Neural cell (in vitro differentiated cells): ENCODE results near the gene PKP3. TPM values are rescaled to one million over a fixed set of nuclear protein-coding genes. Genes with fewer than 3 reads are reported as not detected.

Experiments
- H2AFZ ChIP-seq: fragments of 200-600, 300-800 bp; sonication (generic), shearing (Covaris generic); 2 replicates; pipeline ENCODE4 v1.6.0; 2014; ENCODE audit warnings: low read depth, mild to moderate bottlenecking, antibody characterized with exemption, low read length, moderate library complexity
- H3F3A ChIP-seq: fragments of 200-600 bp; shearing (Covaris generic); 2 replicates; pipeline ENCODE4 v1.6.1; 2016; ENCODE audit warnings: mild to moderate bottlenecking, moderate library complexity, mixed read lengths, antibody characterized with exemption, low read length; ENCODE audit not compliant: insufficient read depth, poor library complexity, severe bottlenecking
- H3K27ac ChIP-seq: fragments of 200-600, 300-800 bp; sonication (generic), shearing (Covaris generic); 2 replicates; pipeline ENCODE4 v1.5.1; 2014; ENCODE audit warnings: mild to moderate bottlenecking, low read length, moderate library complexity
- H3K27me3 ChIP-seq: fragments of 300-800, 200-600 bp; sonication (generic), shearing (Covaris generic); 2 replicates; pipeline ENCODE4 v1.6.0; 2014; ENCODE audit warnings: mild to moderate bottlenecking, low read depth, low read length, moderate library complexity; ENCODE audit not compliant: insufficient read depth
- H3K36me3 ChIP-seq: fragments of 300-800, 200-600 bp; sonication (generic), shearing (Covaris generic); 2 replicates; pipeline ENCODE4 v1.5.1; 2014; ENCODE audit warnings: mild to moderate bottlenecking, antibody characterized with exemption, low read length, moderate library complexity; ENCODE audit not compliant: insufficient read depth
- H3K4me2 ChIP-seq: fragments of 300-800, 200-600 bp; sonication (generic), shearing (Covaris generic); 2 replicates; pipeline ENCODE4 v1.6.0; 2014; ENCODE audit warnings: mild to moderate bottlenecking, low read length
- H3K4me3 ChIP-seq: fragments of 300-800, 200-600 bp; sonication (generic), shearing (Covaris generic); 2 replicates; pipeline ENCODE4 v1.5.1; 2014; ENCODE audit warnings: mild to moderate bottlenecking, low read length, moderate library complexity
- H3K79me2 ChIP-seq: fragments of 200-600 bp; shearing (Covaris generic); replicated peaks from 2 replicates; pipeline ENCODE4 v1.6.0; 2014; ENCODE audit warnings: mild to moderate bottlenecking, low read length, moderate library complexity; ENCODE audit not compliant: insufficient read depth
- H3K9ac ChIP-seq: fragments of 300-800, 200-600 bp; sonication (generic), shearing (Covaris generic); 2 replicates; pipeline ENCODE4 v1.6.1; 2016; ENCODE audit warnings: mild to moderate bottlenecking, low read length, mixed read lengths
- H3K9me2 ChIP-seq: fragments of 200-600 bp; shearing (Covaris generic); 2 replicates; pipeline ENCODE4 v1.6.1; 2016; ENCODE audit warnings: mild to moderate bottlenecking, low read length, mixed read lengths; ENCODE audit not compliant: insufficient read depth
- H3K9me3 ChIP-seq: fragments of 200-600, 300-800 bp; sonication (generic), shearing (Covaris generic); 2 replicates; pipeline ENCODE4 v1.6.1; 2016; ENCODE audit warnings: mild to moderate bottlenecking, mixed run types, low read length, moderate library complexity, mixed read lengths
- H4K20me1 ChIP-seq: fragments of 200-600 bp; shearing (Covaris generic); 2 replicates; pipeline ENCODE4 v1.6.1; 2016; ENCODE audit warnings: mild to moderate bottlenecking, mixed run types; ENCODE audit not compliant: insufficient read depth
- CTCF ChIP-seq: fragments of 450-650 bp; IDR thresholded peaks from 2 replicates; pipeline ENCODE4 v1.5.1; 2014; ENCODE audit warnings: antibody characterized with exemption, mild to moderate bottlenecking, moderate library complexity; ENCODE audit not compliant: poor library complexity, severe bottlenecking
- EP300 ChIP-seq: fragments of 450-650 bp; conservative IDR thresholded peaks from 2 replicates; pipeline ENCODE4 v1.6.1; 2014; ENCODE audit warnings: antibody characterized with exemption, mild to moderate bottlenecking, moderate library complexity; ENCODE audit not compliant: poor library complexity, severe bottlenecking
- EZH2 ChIP-seq: fragments of 200-600, 300-800 bp; shearing (Covaris generic), sonication (generic); IDR thresholded peaks from 2 replicates; pipeline ENCODE4 v1.6.1; 2014; ENCODE audit warnings: antibody characterized with exemption, low read length, borderline replicate concordance, mild to moderate bottlenecking; ENCODE audit not compliant: insufficient read depth, poor library complexity, severe bottlenecking
- MXI1 ChIP-seq: fragments of 450-650 bp; conservative IDR thresholded peaks from 2 replicates; pipeline ENCODE4 v1.6.1; 2014; ENCODE audit warnings: antibody characterized with exemption, mild to moderate bottlenecking; ENCODE audit not compliant: poor library complexity, severe bottlenecking
- POLR2AphosphoS5 ChIP-seq: IDR thresholded peaks from 2 replicates; pipeline ENCODE4 v1.6.1; 2012
- RAD21 ChIP-seq: fragments of 450-650 bp; conservative IDR thresholded peaks from 2 replicates; pipeline ENCODE4 v1.6.1; 2014; ENCODE audit warnings: antibody characterized with exemption, mild to moderate bottlenecking, moderate library complexity
- REST ChIP-seq: IDR thresholded peaks from 2 replicates; pipeline ENCODE4 v1.6.1; 2012; ENCODE audit warnings: borderline replicate concordance
- SMC3 ChIP-seq: fragments of 450-650 bp; conservative IDR thresholded peaks from 2 replicates; pipeline ENCODE4 v1.6.1; 2014; ENCODE audit warnings: antibody characterized with exemption, mild to moderate bottlenecking, moderate library complexity; ENCODE audit not compliant: poor library complexity
- TAF1 ChIP-seq: IDR thresholded peaks from 2 replicates; pipeline ENCODE4 v1.6.1; 2012; ENCODE audit warnings: low read depth
- polyA plus RNA-seq: library from polyadenylated mRNA; depleted of rRNA; stranded (reverse); fragments of >200 nt; gene quantifications from 2 replicates; pipeline ENCODE4 v1.2.3, GENCODE V29; 2014

PKP3 gene
- polyA plus RNA-seq, 1 donor from 2014 or later, result not detected

GRCh38 chr11:419248-420005 is 25.4 kb downstream of the PKP3 start:
- no peak overlapping the region for H3K4me3 ChIP-seq
- H3K9ac ChIP-seq, result no peak overlapping the region
- no peaks in the 10 kb centered on the region for H3K79me2 ChIP-seq
- TF ChIP-seq REST, result no peak
- TF ChIP-seq RAD21, result no peak
- TF ChIP-seq EP300, result no peak
- TF ChIP-seq SMC3, result no peak
- TF ChIP-seq CTCF, result no peak
- TF ChIP-seq TAF1, result no peak
- TF ChIP-seq MXI1, result no peak
- TF ChIP-seq EZH2, result no peak
- no peak for TF ChIP-seq POLR2AphosphoS5
- H3K9me2 ChIP-seq, result no peaks in the 10 kb centered on the region
- H4K20me1 ChIP-seq, result no peaks in the 10 kb centered on the region
- no peak overlapping the region for H3K4me2 ChIP-seq
- no peak overlapping the region for H3K27ac ChIP-seq
- H3K9me3 ChIP-seq, result no peaks in the 10 kb centered on the region
- H3K36me3 ChIP-seq, result no peaks in the 10 kb centered on the region
- H2AFZ ChIP-seq, result no peak overlapping the region
- no peaks in the 10 kb centered on the region for H3F3A ChIP-seq
- H3K27me3 ChIP-seq, result peaks cover 37% of the 10 kb centered on the region

GRCh38 chr11:420054-420910 is 26.3 kb downstream of the PKP3 start:
- Histone ChIP-seq H3K9ac (no peak overlapping the region), H3K36me3 (no peaks in the 10 kb centered on the region), H3K4me3 (no peak overlapping the region), H3K27me3 (peaks cover 34% of the 10 kb centered on the region), H3K9me3 (no peaks in the 10 kb centered on the region), H2AFZ (no peak overlapping the region), H4K20me1 (no peaks in the 10 kb centered on the region), H3K79me2 (no peaks in the 10 kb centered on the region), H3F3A (no peaks in the 10 kb centered on the region), H3K9me2 (no peaks in the 10 kb centered on the region), H3K4me2 (no peak overlapping the region), H3K27ac (no peak overlapping the region)
- TF ChIP-seq POLR2AphosphoS5 (no peak), TAF1 (no peak), SMC3 (no peak), MXI1 (no peak), EZH2 (no peak), RAD21 (no peak), CTCF (no peak), EP300 (no peak), REST (no peak)
